Esophagus muscularis mucosa (tissue), 4 donors: ENCODE results near the gene PEAK3. TPM values are rescaled to one million over a fixed set of nuclear protein-coding genes. Genes with fewer than 3 reads are reported as not detected.

ENCODE experiments used
- DNase-seq: peaks from one replicate; pipeline ENCODE4 v3.0.0-alpha.2; 2017; ENCODE audit errors: extremely low spot score
- H3K27ac ChIP-seq, 4 donors: fragments of 200-600 bp; sonication (generic); replicated peaks in 1 of 4; 1 replicate in 3 of 4; 2 replicates in 1 of 4; pipeline ENCODE4 v1.5.1; 2016 to 2019; ENCODE audit warnings: mild to moderate bottlenecking in 1 of 4
- H3K27me3 ChIP-seq, 4 donors: fragments of 200-600 bp; sonication (generic); one replicate each; pipeline versions ENCODE4 v1.5.1 to v1.6.0; 2016 to 2019
- H3K36me3 ChIP-seq, 4 donors: fragments of 200-600 bp; sonication (generic); one replicate each; pipeline ENCODE4 v1.5.1; 2016 to 2019
- H3K4me1 ChIP-seq, 4 donors: fragments of 200-600 bp; sonication (generic); one replicate each; pipeline ENCODE4 v1.5.1; 2016 to 2019
- H3K4me3 ChIP-seq, 4 donors: fragments of 200-600 bp; sonication (generic); 1 replicate in 2 of 4; 2 replicates in 2 of 4; pipeline ENCODE4 v1.5.1; 2016 to 2019; ENCODE audit warnings: mild to moderate bottlenecking in 4 of 4, moderate library complexity in 1 of 4
- H3K9me3 ChIP-seq, 4 donors: fragments of 200-600 bp; sonication (generic); 1 replicate in 3 of 4; 2 replicates in 1 of 4; pipeline ENCODE4 v1.5.1; 2016 to 2019
- EP300 ChIP-seq: sonication (generic); formaldehyde crosslinking; IDR thresholded peaks from one replicate; pipeline ENCODE4 v1.6.1; 2017; ENCODE audit warnings: antibody characterized with exemption
- POLR2A ChIP-seq: fragments of 450-650 bp; IDR thresholded peaks from one replicate; pipeline ENCODE4 v1.6.1; 2017; ENCODE audit warnings: antibody characterized with exemption, moderate library complexity, mild to moderate bottlenecking, low read depth
- POLR2AphosphoS5 ChIP-seq, 2 donors: sonication (generic); formaldehyde crosslinking; IDR thresholded peaks; one replicate each; pipeline ENCODE4 v1.6.1; 2017; ENCODE audit warnings: antibody characterized with exemption in 2 of 2
- WGBS: methylation state at CpG from one replicate; pipeline ENCODE4 v1.1.5; 2018; 5-methylcytosine and 5-hydroxymethylcytosine counted together
- intact Hi-C: fragments of 100-400 bp; cut with DNase I; formaldehyde crosslinking; loops from one replicate; pipeline ENCODE4 v1.15.1; 2023
- total RNA-seq, 4 donors: library from RNA; depleted of rRNA; stranded (reverse); fragments of >200 nt; gene quantifications; one replicate each; pipeline versions ENCODE4 v1.1.0 to v1.2.1, GENCODE V29; 2016
- TF ChIP-seq, protein P1 (sequence below), 3 experiments: fragments of 200-600 bp in 2 of 3; fragments of 450-650 bp in 1 of 3; sonication (generic) in 2 of 3; IDR thresholded peaks; one replicate each; pipeline ENCODE4 v1.5.1; 2017 to 2019; ENCODE audit warnings: antibody characterized with exemption in 3 of 3, mild to moderate bottlenecking in 2 of 3, moderate library complexity in 1 of 3

The PEAK3 gene
- total RNA-seq, 4 donors from 2014 or later, result 0.78 to 2.3 (median 1.3) TPM

GRCh38 chr19:2228157-2229030 is 53.6 kb downstream of the PEAK3 start:
- no peaks in the 10 kb centered on the region for H3K27me3 ChIP-seq
- no peaks in the 10 kb centered on the region for H3K9me3 ChIP-seq
- H3K27ac ChIP-seq, result no peak overlapping the region
- no peak overlapping the region for H3K4me3 ChIP-seq
- TF ChIP-seq EP300 (no peak), POLR2A (no peak), POLR2AphosphoS5 (IDR thresholded peaks at IDR 0.05) (no peak)
- TF ChIP-seq, protein P1, sequence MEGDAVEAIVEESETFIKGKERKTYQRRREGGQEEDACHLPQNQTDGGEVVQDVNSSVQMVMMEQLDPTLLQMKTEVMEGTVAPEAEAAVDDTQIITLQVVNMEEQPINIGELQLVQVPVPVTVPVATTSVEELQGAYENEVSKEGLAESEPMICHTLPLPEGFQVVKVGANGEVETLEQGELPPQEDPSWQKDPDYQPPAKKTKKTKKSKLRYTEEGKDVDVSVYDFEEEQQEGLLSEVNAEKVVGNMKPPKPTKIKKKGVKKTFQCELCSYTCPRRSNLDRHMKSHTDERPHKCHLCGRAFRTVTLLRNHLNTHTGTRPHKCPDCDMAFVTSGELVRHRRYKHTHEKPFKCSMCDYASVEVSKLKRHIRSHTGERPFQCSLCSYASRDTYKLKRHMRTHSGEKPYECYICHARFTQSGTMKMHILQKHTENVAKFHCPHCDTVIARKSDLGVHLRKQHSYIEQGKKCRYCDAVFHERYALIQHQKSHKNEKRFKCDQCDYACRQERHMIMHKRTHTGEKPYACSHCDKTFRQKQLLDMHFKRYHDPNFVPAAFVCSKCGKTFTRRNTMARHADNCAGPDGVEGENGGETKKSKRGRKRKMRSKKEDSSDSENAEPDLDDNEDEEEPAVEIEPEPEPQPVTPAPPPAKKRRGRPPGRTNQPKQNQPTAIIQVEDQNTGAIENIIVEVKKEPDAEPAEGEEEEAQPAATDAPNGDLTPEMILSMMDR (IDR thresholded peaks at IDR 0.05), result no peak
- DNase-seq, result no peak
- intact Hi-C loops, result no loop called here
- peaks cover 48 to 100% (median 97%) of the 10 kb centered on the region in 4 donors for H3K36me3 ChIP-seq
- 93% methylated on average over 33 of the region's 48 CpGs for WGBS
- H3K4me1 ChIP-seq, result peaks cover under 1 to 27% (median 14%) of the 10 kb centered on the region in 4 donors

DNA sequence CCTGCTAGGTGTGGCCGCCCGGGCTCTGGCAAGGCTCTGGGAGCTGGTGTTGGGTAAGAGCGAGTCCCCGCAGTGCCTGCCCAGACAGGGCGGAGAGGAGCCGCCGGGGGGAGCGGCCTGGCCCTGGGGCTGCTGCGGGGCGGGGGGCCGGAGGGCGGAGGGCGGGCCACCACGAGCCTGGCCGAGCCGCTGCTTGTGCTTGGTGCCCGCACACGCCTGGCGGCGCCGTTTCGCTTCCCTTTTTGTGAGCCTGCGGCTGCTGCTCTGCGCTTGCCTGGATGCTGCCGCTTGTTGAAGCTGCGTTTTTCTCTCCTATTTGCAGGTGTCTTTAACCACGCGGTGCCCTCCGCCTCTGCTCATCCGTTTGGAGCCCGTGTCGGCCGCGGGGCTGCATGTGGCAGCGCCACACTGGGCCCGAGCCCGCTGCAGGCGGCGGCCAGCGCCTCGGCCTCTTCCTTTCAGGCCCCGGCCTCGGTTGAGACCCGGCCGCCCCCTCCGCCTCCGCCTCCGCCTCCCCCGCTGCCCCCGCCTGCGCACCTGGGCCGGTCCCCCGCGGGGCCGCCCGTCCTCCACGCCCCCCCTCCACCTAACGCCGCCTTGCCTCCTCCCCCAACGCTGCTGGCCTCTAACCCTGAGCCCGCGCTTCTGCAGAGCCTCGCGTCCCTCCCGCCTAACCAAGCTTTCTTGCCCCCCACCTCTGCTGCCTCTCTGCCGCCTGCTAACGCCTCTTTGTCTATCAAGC is 54.4 kb downstream of the PEAK3 start:
- Histone ChIP-seq H3K4me1 (peaks cover 0 to 19% (median 12%) of the 10 kb centered on the region in 4 donors), H3K9me3 (no peaks in the 10 kb centered on the region), H3K4me3 (no peak overlapping the region), H3K36me3 (peaks cover 45 to 100% (median 97%) of the 10 kb centered on the region in 4 donors), H3K27me3 (no peaks in the 10 kb centered on the region), H3K27ac (no peak overlapping the region)
- 89% methylated on average over 63 of the region's 67 CpGs for WGBS
- intact Hi-C loops, result no loop called here
- TF ChIP-seq, protein P1 (IDR thresholded peaks at IDR 0.05), result no peak
- TF ChIP-seq POLR2A, result no peak
- no peak for TF ChIP-seq POLR2AphosphoS5 (IDR thresholded peaks at IDR 0.05)
- no peak for TF ChIP-seq EP300
- DNase-seq, result no peak

DNA sequence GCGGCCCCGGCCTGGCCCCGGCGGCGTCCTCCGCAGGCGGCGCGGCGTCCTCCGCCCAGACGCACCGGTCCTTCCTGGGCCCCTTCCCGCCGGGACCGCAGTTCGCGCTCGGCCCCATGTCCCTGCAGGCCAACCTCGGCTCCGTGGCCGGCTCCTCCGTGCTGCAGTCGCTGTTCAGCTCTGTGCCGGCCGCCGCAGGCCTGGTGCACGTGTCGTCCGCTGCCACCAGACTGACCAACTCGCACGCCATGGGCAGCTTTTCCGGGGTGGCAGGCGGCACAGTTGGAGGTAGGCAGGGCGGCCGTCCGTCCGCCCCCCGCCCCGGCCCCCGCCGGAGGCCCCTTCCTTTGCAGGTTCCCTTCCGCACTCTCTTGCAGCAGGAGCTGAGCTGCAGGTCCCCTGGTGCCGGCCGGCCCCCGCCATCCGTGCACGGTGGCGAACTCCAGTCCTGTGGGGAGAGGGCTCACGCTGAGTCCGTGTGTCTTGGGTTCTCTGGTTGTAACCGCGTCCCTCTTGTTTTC is 55.1 kb downstream of the PEAK3 start:
- no peak overlapping the region for H3K4me3 ChIP-seq
- WGBS, result 97% methylated on average over 41 of the region's 53 CpGs
- no peak overlapping the region for H3K27ac ChIP-seq
- H3K27me3 ChIP-seq, result no peaks in the 10 kb centered on the region
- H3K9me3 ChIP-seq, result no peaks in the 10 kb centered on the region
- H3K4me1 ChIP-seq, result peaks cover 0 to 15% (median 13%) of the 10 kb centered on the region in 4 donors
- DNase-seq, result no peak
- intact Hi-C loops, result no loop called here
- TF ChIP-seq POLR2A (no peak), EP300 (no peak), POLR2AphosphoS5 (IDR thresholded peaks at IDR 0.05) (no peak)
- TF ChIP-seq, protein P1 (IDR thresholded peaks at IDR 0.05), result no peak
- peaks cover 41 to 100% (median 97%) of the 10 kb centered on the region in 4 donors for H3K36me3 ChIP-seq

DNA sequence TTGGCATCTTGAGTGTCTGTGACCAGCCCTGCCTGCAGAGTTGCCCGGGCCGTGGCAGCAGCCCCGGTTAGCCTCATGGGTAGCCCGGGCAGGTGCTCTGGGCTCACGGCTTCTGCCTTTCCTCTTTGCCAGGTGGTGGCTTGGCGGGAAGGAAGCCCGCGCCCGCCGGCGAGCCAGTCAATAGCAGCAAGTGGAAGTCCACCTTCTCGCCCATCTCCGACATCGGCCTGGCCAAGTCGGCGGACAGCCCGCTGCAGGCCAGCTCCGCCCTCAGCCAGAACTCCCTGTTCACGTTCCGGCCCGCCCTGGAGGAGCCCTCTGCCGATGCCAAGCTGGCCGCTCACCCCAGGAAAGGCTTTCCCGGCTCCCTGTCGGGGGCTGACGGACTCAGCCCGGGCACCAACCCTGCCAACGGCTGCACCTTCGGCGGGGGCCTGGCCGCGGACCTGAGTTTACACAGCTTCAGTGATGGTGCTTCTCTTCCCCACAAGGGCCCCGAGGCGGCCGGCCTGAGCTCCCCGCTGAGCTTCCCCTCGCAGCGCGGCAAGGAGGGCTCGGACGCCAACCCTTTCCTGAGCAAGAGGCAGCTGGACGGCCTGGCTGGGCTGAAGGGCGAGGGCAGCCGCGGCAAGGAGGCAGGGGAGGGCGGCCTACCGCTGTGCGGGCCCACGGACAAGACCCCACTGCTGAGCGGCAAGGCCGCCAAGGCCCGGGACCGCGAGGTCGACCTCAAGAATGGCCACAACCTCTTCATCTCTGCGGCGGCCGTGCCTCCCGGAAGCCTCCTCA is 55.7 kb downstream of the PEAK3 start:
- no peak overlapping the region for H3K27ac ChIP-seq
- peaks cover 0 to 15% (median 11%) of the 10 kb centered on the region in 4 donors for H3K4me1 ChIP-seq
- H3K9me3 ChIP-seq, result no peaks in the 10 kb centered on the region
- 92% methylated on average over 48 of the region's 59 CpGs for WGBS
- H3K27me3 ChIP-seq, result no peaks in the 10 kb centered on the region
- TF ChIP-seq POLR2A (no peak), POLR2AphosphoS5 (IDR thresholded peaks at IDR 0.05) (no peak), EP300 (no peak)
- TF ChIP-seq, protein P1 (IDR thresholded peaks at IDR 0.05), result no peak
- H3K4me3 ChIP-seq, result no peak overlapping the region
- intact Hi-C loops, result no loop called here
- peaks cover 41 to 100% (median 96%) of the 10 kb centered on the region in 4 donors for H3K36me3 ChIP-seq
- DNase-seq, result no peak
